ENCODE measurements around the gene NLRC5.

DNA sequence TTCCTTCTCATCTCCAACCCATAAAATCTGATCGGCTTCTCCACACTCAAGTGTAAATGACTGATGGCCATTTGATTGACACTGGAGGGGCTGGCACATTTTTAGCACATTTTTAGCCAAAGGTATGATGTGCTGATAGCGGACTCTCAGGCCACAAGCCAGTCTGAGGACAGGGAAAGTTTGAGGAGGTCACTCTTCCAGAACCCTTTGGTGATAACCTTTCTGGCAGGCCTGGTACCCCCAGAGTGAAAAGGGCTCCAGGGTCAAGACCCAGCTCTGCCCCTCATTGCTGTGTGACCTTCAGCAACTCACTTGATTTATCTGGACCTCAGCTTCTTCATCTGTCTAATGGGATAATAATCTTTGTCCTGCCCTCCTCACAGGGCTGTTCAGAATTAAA lies 1.7 kb upstream of the NLRC5 start:
- TF ChIP-seq, protein P1, sequence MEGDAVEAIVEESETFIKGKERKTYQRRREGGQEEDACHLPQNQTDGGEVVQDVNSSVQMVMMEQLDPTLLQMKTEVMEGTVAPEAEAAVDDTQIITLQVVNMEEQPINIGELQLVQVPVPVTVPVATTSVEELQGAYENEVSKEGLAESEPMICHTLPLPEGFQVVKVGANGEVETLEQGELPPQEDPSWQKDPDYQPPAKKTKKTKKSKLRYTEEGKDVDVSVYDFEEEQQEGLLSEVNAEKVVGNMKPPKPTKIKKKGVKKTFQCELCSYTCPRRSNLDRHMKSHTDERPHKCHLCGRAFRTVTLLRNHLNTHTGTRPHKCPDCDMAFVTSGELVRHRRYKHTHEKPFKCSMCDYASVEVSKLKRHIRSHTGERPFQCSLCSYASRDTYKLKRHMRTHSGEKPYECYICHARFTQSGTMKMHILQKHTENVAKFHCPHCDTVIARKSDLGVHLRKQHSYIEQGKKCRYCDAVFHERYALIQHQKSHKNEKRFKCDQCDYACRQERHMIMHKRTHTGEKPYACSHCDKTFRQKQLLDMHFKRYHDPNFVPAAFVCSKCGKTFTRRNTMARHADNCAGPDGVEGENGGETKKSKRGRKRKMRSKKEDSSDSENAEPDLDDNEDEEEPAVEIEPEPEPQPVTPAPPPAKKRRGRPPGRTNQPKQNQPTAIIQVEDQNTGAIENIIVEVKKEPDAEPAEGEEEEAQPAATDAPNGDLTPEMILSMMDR (IDR thresholded peaks at IDR 0.05; ENCODE audit: low read length), result no peak
- no peak for TF ChIP-seq EZH2 (optimal IDR thresholded peaks at IDR 0.05; ENCODE audit: low read depth, low read length)
- no peak for TF ChIP-seq EZH2phosphoT487 (IDR thresholded peaks at IDR 0.05; ENCODE audit: low read length)
